Measurements from ENCODE around the gene EBI3. TPM values are rescaled to one million over a fixed set of nuclear protein-coding genes. Genes with fewer than 3 reads are reported as not detected.

EBI3 gene
- polyA plus RNA-seq, 1 donor from 2014 or later = not detected

DNA sequence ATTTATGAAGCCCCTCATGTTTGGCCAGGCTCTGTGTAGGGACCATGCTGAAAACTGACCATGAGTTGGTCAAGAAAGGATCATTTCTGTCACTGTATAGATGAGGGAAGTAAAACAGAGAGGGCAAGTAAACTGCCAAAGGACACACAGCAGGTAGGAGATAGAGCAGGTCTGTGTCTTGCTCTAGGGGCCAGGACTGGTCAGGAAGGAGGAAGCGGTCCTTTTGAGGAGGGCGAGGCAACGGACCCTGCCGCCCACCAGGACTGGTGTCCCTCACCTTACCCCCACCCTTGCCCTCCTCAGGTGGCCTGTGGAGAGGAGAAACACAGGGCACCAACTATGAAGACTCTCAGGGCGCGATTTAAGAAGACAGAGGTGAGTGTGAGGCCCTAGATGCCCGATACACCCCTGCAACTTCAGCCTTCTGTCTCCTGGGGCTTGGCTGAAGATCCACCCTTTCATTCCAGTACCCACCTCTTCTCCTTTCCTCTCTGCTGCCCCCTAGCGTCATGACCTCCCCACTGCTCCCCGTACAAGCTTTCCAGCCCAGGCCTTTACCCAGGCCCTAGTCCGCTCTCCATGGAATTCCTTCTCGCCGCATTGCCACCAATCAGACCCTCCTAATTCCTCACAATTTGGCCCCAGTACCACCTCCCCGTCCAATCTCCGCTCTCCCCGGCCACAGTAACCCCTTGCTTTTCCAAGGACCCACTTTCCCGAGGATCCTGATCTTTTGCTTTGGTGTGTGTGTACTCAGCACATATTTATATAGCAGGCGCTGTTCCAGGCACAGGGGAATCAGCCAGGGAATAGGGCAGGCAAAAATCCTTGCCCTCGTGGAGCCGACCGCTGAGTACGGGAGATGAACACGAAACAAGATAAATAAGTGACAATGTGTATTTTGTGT is 43.0 kb upstream of the EBI3 start:
- Histone ChIP-seq H3F3A (ENCODE audit: insufficient read depth, low read length, poor library complexity, severe bottlenecking) (no peaks in the 10 kb centered on the region), H3K27ac (ENCODE audit: low read length) (no peak overlapping the region), H3K4me3 (ENCODE audit: low read length) (no peak overlapping the region), H3K27me3 (ENCODE audit: insufficient read depth, low read depth, low read length) (no peaks in the 10 kb centered on the region), H3K36me3 (ENCODE audit: insufficient read depth, low read length) (no peaks in the 10 kb centered on the region), H2AFZ (ENCODE audit: low read depth, low read length) (no peak overlapping the region), H4K20me1 (ENCODE audit: insufficient read depth) (no peaks in the 10 kb centered on the region), H3K79me2 (replicated peaks; ENCODE audit: insufficient read depth, low read length) (peaks cover 8% of the 10 kb centered on the region), H3K4me2 (ENCODE audit: low read length) (no peak overlapping the region), H3K9me3 (ENCODE audit: low read length) (no peaks in the 10 kb centered on the region), H3K9ac (ENCODE audit: low read length) (no peak overlapping the region), H3K9me2 (ENCODE audit: insufficient read depth, low read length) (no peaks in the 10 kb centered on the region)
- TF ChIP-seq POLR2AphosphoS5 (IDR thresholded peaks at IDR 0.05) (no peak), RAD21 (conservative IDR thresholded peaks at IDR 0.05) (peak; percentile 37), EZH2 (IDR thresholded peaks at IDR 0.05; ENCODE audit: borderline replicate concordance, insufficient read depth, low read length, poor library complexity, severe bottlenecking) (no peak), SMC3 (conservative IDR thresholded peaks at IDR 0.05; ENCODE audit: poor library complexity) (peak; percentile 40)
- TF ChIP-seq, protein P1, sequence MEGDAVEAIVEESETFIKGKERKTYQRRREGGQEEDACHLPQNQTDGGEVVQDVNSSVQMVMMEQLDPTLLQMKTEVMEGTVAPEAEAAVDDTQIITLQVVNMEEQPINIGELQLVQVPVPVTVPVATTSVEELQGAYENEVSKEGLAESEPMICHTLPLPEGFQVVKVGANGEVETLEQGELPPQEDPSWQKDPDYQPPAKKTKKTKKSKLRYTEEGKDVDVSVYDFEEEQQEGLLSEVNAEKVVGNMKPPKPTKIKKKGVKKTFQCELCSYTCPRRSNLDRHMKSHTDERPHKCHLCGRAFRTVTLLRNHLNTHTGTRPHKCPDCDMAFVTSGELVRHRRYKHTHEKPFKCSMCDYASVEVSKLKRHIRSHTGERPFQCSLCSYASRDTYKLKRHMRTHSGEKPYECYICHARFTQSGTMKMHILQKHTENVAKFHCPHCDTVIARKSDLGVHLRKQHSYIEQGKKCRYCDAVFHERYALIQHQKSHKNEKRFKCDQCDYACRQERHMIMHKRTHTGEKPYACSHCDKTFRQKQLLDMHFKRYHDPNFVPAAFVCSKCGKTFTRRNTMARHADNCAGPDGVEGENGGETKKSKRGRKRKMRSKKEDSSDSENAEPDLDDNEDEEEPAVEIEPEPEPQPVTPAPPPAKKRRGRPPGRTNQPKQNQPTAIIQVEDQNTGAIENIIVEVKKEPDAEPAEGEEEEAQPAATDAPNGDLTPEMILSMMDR (IDR thresholded peaks at IDR 0.05; ENCODE audit: poor library complexity, severe bottlenecking) = peak; percentile 67

DNA sequence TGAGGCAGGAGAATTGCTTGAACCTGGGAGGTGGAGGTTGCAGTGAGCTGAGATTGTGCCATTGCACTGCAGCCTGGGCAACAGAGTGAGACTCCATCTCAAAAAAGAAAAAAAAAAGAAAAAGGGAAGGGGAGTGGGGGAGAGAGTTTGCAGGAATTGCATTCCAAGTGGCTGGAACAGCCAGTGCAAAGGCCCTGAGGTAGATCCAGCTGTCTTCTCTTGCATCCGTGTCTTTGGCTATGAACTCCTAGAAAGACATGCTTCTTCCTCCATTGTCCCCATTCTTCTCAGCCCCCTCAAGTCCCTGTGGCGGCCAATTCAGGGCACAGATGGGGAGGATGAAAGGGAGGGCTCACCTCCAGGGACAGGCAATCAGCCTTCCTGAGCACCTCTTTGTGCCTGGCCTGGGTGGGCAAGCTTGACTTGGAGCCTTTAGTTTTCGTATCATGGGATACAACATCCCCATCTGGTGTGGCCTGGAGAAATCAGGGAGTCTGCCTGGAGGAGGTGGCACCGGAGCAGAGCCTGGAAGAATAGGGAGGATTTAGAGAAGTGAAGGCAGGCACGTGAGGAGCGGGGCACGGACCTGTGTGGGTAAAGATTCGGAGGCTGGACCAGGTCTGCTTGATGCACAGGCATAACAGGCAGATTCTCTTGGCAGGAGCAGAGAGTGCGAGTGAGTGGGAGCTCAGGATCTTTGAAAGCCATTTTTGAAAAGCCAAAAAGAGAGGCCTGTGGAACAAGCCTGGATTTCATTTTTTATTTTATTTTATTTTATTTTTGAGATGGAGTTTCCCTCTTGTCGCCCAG is 41.8 kb upstream of the EBI3 start:
- Histone ChIP-seq H4K20me1 (ENCODE audit: insufficient read depth) (no peaks in the 10 kb centered on the region), H3K36me3 (ENCODE audit: insufficient read depth, low read length) (no peaks in the 10 kb centered on the region), H3K4me3 (ENCODE audit: low read length) (no peak overlapping the region), H3K9me3 (ENCODE audit: low read length) (no peaks in the 10 kb centered on the region), H2AFZ (ENCODE audit: low read depth, low read length) (no peak overlapping the region), H3K9me2 (ENCODE audit: insufficient read depth, low read length) (no peaks in the 10 kb centered on the region), H3K27me3 (ENCODE audit: insufficient read depth, low read depth, low read length) (no peaks in the 10 kb centered on the region), H3K4me2 (ENCODE audit: low read length) (no peak overlapping the region), H3K27ac (ENCODE audit: low read length) (no peak overlapping the region), H3F3A (ENCODE audit: insufficient read depth, low read length, poor library complexity, severe bottlenecking) (no peaks in the 10 kb centered on the region), H3K79me2 (replicated peaks; ENCODE audit: insufficient read depth, low read length) (no peaks in the 10 kb centered on the region), H3K9ac (ENCODE audit: low read length) (no peak overlapping the region)
- TF ChIP-seq SMC3 (conservative IDR thresholded peaks at IDR 0.05; ENCODE audit: poor library complexity) = no peak

DNA sequence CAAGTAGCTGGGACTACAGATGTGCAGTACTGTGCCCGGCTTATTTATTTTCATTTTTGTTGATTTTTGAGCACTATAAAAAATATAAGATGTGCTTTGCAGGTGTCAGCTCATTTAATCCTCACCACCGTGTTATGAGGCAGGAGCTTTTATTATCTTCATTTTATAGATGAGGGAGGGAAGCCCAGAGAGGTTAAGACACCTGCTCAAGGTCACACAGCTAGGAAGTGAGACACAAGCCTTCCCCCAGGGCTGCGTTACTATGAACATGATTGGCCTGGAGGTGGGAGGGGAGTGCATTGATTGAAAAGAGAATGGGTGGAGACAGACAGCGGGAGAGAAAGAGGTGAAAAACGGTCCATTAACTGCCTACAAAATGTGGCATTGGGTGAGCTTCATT is 39.7 kb upstream of the EBI3 start:
- Histone ChIP-seq H2AFZ (ENCODE audit: low read depth, low read length) (no peak overlapping the region), H3K27ac (ENCODE audit: low read length) (no peak overlapping the region), H3K9me2 (ENCODE audit: insufficient read depth, low read length) (no peaks in the 10 kb centered on the region), H3K79me2 (replicated peaks; ENCODE audit: insufficient read depth, low read length) (no peaks in the 10 kb centered on the region), H3K4me3 (ENCODE audit: low read length) (no peak overlapping the region), H3K9ac (ENCODE audit: low read length) (no peak overlapping the region), H3F3A (ENCODE audit: insufficient read depth, low read length, poor library complexity, severe bottlenecking) (no peaks in the 10 kb centered on the region), H3K4me2 (ENCODE audit: low read length) (no peak overlapping the region), H3K27me3 (ENCODE audit: insufficient read depth, low read depth, low read length) (no peaks in the 10 kb centered on the region), H3K36me3 (ENCODE audit: insufficient read depth, low read length) (no peaks in the 10 kb centered on the region), H4K20me1 (ENCODE audit: insufficient read depth) (no peaks in the 10 kb centered on the region), H3K9me3 (ENCODE audit: low read length) (no peaks in the 10 kb centered on the region)
- TF ChIP-seq RAD21 (conservative IDR thresholded peaks at IDR 0.05) = no peak
- TF ChIP-seq SMC3 (conservative IDR thresholded peaks at IDR 0.05; ENCODE audit: poor library complexity) = no peak
- TF ChIP-seq EZH2 (IDR thresholded peaks at IDR 0.05; ENCODE audit: borderline replicate concordance, insufficient read depth, low read length, poor library complexity, severe bottlenecking) = no peak
- TF ChIP-seq, protein P2, sequence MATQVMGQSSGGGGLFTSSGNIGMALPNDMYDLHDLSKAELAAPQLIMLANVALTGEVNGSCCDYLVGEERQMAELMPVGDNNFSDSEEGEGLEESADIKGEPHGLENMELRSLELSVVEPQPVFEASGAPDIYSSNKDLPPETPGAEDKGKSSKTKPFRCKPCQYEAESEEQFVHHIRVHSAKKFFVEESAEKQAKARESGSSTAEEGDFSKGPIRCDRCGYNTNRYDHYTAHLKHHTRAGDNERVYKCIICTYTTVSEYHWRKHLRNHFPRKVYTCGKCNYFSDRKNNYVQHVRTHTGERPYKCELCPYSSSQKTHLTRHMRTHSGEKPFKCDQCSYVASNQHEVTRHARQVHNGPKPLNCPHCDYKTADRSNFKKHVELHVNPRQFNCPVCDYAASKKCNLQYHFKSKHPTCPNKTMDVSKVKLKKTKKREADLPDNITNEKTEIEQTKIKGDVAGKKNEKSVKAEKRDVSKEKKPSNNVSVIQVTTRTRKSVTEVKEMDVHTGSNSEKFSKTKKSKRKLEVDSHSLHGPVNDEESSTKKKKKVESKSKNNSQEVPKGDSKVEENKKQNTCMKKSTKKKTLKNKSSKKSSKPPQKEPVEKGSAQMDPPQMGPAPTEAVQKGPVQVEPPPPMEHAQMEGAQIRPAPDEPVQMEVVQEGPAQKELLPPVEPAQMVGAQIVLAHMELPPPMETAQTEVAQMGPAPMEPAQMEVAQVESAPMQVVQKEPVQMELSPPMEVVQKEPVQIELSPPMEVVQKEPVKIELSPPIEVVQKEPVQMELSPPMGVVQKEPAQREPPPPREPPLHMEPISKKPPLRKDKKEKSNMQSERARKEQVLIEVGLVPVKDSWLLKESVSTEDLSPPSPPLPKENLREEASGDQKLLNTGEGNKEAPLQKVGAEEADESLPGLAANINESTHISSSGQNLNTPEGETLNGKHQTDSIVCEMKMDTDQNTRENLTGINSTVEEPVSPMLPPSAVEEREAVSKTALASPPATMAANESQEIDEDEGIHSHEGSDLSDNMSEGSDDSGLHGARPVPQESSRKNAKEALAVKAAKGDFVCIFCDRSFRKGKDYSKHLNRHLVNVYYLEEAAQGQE (IDR thresholded peaks at IDR 0.05; ENCODE audit: borderline replicate concordance) = no peak
- TF ChIP-seq EP300 (conservative IDR thresholded peaks at IDR 0.05; ENCODE audit: poor library complexity, severe bottlenecking) = no peak
- TF ChIP-seq, protein P1 (IDR thresholded peaks at IDR 0.05; ENCODE audit: poor library complexity, severe bottlenecking) = no peak
- no peak for TF ChIP-seq POLR2AphosphoS5 (IDR thresholded peaks at IDR 0.05)
- no peak for TF ChIP-seq TAF1 (IDR thresholded peaks at IDR 0.05; ENCODE audit: low read depth)
- no peak for TF ChIP-seq MXI1 (conservative IDR thresholded peaks at IDR 0.05; ENCODE audit: poor library complexity, severe bottlenecking)

Measured in neural cell (in vitro differentiated cells).